NCI-H1417 treated with DMSO at 0.1 percent for 48 hours (cell line): ENCODE results near the gene RAB18.
"Not testable (repeated sequence)": the region's sequence is repeated elsewhere in the genome, so short reads cannot be mapped to it uniquely, and the experiment has no call there.

Experiments used
- DNase-seq: peaks from one replicate; lab custom pipeline; 2025; lab: John Stamatoyannopoulos, UW

Gene RAB18

DNA sequence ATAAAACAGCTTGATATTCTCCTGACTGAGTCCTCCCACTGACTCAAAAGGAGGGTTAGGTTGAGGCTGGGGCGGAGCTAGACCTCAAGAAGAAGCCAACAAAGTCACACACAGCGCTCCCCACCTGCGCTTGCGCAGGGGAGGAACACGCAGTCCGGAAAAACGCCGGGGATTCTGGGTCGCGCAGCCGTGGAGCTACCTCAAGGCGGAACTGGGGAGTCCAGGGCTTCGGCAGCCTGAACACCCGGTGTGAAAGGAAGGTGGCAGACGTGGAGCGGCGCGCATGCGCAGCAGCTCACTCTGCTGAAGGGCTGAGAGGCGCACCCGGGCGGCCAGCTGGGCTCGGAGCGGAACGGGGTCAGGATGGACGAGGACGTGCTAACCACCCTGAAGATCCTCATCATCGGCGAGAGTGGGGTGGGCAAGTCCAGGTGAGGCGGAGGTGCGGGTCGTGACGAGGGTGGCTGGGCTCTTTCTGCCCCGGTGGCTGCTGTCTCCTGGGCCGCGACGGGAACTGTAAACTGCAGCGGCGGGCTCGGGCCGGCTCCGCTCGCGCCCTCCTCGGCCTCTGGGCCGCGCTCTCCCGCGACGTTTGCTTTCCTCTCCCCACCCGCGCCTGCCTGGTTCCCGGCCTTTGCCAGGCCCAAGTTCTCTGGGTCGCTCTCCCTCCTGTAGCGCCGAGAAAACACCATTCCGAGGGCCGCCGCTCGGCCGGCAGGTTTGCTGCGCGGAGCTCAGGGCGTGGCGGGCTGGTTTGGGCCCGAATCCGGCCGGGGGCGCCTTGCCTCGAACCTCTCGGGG lies at the start of gene RAB18:
TSS of gene RAB18 (plus strand) at position 298 of the 801 bp plus-strand sequence. CDS start at position 364, 66 bp downstream.
- peak; percentile 75 for DNase-seq

GRCh38 chr10:27454837-27455236 lies 49.3 kb upstream of the RAB18 start:
- no peak for DNase-seq

DNA sequence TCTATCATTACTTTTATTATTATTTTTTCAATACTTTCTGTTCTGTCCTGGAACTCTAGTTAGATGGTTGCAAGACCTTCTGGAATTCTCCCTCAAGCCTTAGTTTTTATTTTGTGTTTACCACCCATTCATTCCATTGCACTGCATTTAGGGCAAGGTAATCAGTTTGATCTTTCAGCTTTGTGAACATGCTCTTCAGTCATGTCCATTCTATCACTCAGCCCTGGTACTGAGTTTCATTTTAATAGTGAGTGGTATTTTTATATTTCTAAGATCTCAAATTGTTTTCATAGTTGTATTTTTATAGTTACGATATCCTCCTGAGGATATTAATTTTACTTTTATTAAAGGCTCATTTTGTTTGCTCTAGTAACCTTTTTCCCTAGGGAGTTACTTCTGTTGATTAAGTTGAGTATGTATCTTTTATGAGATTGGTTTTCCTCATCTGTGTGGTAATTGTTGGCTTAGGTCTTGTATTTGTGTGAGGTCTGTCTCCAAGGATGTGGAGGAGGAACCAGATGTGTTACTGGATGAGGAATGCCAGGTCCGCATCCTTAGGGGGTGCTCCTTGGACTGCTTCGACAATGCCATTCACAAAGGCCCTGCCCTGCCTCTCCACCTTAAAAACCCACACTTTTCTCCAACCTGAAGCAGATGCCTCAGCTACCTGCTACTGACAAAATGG lies 46.7 kb upstream of the RAB18 start:
- no peak for DNase-seq

GRCh38 chr10:27457966-27458365 lies 46.1 kb upstream of the RAB18 start:
- DNase-seq = no peak

- DNase-seq = no peak
These were observed 42.8 kb upstream of the RAB18 start for GRCh38 chr10:27461312-27461711.

DNA sequence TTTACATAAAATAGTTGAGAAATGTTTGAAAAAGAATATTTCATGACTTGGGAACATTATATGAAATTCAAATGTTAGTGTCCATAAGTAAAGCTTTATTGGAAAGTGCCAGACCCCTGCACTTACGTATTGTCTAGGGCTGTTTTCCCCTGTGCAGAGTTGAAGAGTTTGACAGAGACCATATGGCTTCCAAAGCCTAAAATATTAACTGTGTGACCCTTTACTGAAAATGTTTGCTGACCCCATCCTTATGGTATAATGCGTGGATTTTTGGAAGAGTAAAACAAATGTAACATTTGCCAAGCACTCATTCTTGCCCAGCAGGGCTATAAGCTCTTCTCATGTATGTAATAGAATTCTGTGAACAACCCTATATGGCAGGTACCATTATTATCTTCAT lies 40.1 kb upstream of the RAB18 start:
- DNase-seq = no peak

- no peak for DNase-seq
These were observed 39.1 kb upstream of the RAB18 start for GRCh38 chr10:27464993-27465392.

DNA sequence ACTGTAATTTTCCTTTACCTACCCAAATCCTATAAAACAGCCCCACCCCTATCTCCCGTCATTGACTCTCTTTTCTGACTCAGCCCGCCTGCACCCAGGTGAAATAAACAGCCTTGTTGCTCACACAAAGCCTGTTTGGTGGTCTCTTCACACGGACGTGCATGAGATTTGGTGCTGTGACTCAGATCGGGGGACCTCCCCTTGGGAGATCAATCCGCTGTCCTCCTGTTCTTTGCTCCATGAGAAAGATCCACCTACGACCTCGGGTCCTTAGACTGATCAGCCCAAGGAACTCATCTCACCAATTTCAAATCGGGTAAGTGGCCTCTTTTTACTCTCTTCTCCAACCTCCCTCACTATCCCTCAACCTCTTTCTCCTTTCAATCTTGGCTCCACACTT lies 38.5 kb upstream of the RAB18 start:
- DNase-seq = not testable (repeated sequence)

DNA sequence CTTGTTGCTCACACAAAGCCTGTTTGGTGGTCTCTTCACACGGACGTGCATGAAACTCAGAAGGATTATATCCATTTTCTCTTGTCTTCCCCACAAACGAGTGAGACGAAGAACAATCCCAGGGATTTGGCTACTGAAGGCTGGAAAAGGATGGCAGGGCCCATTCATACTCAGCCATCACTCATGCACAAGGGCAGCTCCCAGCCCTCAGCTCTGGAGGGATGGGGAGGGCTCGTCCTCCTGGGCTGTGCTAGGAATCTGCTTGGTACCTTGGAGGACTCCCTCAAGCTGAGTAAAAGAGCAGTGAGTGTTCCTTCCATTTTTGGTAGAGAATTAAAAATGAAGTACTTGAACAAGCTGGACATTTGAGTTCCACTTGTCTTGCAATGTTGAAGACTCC lies 33.2 kb upstream of the RAB18 start:
- no peak for DNase-seq

DNA sequence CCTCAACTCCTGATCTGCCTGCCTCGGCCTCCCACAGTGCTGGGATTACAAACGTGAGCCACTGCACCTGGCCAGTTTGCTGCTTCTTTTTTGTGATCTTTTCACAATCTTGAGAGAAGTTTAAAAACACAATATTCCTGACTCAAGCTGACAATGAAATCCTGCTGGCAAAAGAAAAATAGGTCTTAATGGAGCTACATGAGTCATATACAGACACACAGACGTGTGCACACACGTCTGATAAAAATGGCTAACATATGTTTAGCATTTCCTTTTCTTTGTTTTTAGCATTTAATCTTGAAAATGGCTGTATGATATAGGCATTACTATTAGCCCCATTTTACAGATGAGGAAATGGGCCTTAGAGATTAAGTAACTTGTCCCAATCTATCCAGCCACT lies 29.4 kb upstream of the RAB18 start:
- DNase-seq = no peak

DNA sequence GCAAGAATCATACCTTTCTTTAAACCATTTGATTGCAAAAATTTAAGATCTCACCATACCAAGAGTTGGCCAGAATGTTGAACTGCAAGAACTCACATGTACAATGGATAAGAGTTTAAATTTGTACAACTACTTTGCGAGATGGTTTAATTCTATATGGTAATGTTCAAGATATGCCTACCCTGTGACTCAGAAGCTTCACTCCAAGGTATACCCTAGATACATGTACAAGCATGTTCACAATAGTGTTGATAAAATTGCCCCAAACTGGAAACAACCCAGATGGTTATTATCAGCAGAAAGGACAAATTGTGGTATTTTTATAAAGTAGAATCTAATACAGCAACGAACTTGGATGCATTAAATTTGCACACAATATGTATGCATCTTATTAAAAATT lies 25.1 kb upstream of the RAB18 start:
- no peak for DNase-seq

DNA sequence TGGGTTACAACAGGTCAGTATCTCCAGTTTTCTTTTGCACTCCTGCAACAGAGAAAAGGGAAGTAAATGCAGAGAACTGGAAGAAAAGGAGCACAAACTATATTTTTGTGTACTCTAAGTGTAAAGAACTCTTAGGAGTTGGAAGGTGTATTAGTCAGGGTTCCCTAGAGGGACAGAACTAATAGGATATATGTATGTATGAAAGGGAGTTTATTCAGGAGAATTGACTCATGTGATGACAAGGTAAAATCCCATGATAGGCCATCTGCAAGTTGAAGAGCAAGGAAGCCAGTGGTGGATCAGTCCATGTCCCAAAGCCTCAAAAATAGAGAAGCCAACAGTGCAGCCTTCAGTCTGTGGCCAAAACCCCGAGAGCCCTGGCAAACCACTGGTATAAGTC lies 22.6 kb upstream of the RAB18 start:
- DNase-seq = no peak

GRCh38 chr10:27482984-27483956 lies 20.8 kb upstream of the RAB18 start:
- DNase-seq = no peak

DNA sequence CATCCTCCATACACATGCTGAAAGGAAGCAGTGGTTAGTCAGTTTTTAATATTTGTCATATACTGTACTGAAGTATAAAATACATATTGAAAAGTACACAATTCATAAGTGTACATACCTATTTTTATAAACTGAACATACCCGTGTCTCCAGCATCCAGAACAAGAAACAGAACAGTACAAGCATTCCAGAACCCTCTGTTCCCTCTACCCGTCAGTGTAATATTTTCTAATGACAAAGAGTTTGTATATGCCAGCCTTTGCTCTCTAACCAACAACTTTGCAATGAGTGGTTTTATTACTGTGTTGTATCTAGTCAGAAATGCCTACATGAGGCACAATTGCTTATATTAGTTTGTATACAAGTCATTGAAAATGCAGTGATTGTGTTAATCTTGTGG lies 18.7 kb upstream of the RAB18 start:
- no peak for DNase-seq

DNA sequence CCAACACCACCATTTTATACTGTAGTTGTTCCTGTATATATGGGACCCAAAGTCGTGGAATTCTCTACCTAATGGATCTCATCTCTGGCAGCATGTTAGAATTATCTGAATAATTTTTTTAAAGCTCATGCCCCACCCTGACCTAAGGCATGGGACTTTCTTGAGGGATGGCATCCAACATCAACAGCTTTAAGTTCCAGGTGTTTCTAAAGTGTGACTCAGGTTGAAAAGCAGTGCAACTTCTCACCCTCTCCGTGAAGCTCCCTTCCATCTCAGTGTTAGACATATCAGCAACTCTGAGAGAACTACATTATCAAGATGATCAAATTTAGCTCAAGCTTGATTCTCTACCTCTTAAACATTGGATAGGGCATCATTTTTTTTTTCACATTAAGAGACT lies 18.1 kb upstream of the RAB18 start:
- no peak for DNase-seq

- DNase-seq = no peak
These were observed 13.3 kb upstream of the RAB18 start for GRCh38 chr10:27490807-27491206.

DNA sequence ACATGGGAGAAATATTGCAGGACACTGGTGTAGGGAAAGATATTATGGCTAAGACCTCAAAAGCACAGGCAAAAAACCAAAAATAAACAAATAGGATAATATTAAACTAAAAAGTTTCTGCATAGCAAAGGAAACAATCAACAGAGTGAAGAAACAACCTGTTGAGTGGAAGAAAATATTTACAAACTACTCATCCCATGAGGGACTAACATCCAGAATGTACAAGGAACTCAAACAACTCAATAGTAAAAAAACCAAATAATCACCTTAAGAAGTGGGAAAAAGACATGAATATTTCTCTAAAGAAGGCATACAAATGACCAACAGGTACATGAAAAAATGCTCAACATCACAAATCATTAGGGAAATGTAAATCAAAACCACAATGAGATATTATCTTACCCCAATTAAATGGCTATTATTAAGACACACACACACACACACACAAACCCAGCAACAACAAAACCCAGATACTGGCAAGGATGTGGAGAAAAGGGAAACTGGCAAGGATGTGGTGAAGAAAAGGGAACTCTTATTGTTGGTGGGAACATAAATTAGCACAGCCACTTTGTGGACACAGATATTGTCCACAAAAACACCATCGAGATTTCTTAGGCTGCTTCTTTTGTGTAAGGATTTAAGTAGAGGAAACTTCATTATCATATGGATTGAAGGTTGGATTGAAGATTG lies 9.8 kb upstream of the RAB18 start:
- no peak for DNase-seq

DNA sequence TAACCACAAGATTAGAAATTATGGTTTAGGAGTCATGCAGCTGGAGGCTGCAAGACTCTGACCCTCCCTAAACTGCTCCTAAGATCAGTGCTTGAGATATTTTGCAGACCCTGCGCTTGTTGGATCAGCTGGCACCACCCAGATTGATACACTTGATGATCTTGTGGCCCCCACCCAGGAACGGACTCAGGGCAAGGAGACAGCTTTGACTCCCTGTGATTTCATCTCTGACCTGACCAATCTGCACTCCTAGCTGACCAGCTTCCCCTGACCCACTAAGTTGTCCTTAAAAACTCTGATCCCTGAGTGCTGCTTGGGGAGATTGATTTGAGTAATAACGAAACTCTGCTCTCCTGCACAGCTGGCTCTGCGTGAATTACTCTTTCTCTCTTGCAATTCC lies 8.0 kb upstream of the RAB18 start:
- no peak for DNase-seq

DNA sequence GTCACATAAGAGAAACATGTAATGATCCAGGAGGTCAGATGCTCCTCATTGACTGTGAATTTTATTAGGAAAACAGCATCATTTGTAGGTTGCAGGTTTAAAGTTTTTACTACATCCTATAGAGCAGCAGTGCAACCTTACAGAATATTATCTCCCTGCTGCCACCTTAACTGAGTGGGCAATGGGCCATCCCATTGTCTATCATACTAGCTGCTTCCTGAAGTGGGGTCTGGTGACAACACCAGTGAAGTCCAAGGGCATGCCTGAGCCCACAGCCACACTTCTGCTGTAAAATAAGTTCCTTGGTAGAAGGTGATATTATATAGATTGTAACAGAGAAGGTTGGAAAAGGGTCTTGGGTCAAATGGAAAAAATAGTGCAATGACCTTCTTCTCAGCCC lies 4.0 kb upstream of the RAB18 start:
- DNase-seq = no peak

- no peak for DNase-seq
These were observed 3.2 kb upstream of the RAB18 start for GRCh38 chr10:27500886-27501285.

GRCh38 chr10:27503498-27504006 lies 552 bp upstream of the RAB18 start:
- no peak for DNase-seq
